ENCODE results near the gene ANO8.
"Not testable (repeated sequence)": the region's sequence is repeated elsewhere in the genome, so short reads cannot be mapped to it uniquely, and the experiment has no call there.

Gene ANO8, protein sequence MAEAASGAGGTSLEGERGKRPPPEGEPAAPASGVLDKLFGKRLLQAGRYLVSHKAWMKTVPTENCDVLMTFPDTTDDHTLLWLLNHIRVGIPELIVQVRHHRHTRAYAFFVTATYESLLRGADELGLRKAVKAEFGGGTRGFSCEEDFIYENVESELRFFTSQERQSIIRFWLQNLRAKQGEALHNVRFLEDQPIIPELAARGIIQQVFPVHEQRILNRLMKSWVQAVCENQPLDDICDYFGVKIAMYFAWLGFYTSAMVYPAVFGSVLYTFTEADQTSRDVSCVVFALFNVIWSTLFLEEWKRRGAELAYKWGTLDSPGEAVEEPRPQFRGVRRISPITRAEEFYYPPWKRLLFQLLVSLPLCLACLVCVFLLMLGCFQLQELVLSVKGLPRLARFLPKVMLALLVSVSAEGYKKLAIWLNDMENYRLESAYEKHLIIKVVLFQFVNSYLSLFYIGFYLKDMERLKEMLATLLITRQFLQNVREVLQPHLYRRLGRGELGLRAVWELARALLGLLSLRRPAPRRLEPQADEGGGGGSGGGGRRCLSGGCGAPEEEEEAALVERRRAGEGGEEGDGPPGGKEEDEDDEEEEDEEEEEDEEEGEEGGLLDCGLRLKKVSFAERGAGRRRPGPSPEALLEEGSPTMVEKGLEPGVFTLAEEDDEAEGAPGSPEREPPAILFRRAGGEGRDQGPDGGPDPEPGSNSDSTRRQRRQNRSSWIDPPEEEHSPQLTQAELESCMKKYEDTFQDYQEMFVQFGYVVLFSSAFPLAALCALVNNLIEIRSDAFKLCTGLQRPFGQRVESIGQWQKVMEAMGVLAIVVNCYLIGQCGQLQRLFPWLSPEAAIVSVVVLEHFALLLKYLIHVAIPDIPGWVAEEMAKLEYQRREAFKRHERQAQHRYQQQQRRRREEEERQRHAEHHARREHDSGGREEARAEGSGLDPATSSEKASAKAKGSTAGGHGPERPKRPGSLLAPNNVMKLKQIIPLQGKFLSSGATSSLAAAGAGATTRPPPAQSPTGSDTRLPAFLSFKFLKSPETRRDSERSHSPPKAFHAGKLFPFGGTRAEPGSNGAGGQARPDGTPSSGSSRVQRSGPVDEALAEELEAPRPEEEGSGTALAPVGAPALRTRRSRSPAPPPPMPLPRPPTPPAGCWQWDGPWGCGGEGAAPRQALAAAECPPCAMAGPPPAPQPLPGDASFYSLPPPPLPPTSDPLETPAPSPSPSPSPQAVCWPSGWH

DNA sequence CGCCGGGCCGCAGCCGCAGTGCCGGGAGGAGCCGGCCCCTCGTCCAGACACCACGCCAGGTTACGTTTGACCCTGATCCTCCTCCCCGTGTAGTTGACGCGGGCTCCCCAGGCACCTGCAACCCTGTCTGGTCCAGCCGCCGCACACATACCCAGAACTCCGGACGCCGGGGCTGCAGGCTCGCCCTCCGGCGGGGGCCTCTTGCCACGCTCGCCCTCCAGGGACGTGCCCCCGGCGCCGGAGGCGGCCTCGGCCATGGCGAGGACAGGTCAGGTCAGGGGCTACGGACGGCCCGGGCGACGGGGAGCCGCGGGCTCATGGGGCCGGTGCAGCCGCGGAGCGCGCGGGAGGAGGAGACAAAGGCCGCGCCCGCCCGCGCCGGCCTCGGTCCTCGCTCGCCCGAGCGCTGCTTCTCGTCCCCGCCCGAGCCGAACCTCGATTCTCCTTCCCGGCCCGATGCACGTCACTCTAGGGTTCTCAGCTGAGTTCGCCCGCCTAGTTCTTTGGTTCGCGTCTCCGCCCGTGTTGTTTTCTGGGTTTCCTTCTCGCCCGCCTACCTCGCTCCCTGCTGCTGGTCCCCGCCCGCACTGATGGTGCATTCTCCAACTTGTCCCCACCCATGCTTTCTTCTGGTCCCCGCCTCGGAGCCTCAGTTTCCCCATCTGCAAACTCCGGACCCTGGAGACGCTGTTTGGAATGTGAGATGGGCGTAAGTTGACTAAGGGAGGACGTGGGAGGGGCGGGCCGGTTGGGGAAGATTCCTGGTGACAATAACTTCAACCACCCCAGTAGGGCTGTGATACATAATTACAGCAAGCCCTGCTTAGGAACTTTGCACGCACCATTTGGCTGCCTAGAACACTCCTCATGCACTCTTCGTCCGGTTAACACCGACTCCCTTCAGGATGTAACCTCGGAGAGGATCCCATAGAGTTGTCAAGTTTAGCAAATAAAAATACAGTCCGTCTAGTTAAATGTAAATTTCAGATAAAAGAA lies at the start of gene ANO8:
Gene ANO8, minus strand, starts transcription at position 442 of the 996 bp plus-strand sequence. Its CDS starts 185 bp downstream, at position 257.
- peaks cover 2% of the 10 kb centered on the region; the same call in 1 of the 2 replicates for H3K4me1 ChIP-seq (ENCODE audit: insufficient read depth, low read length)
- no peaks in the 10 kb centered on the region; the same call in 1 of the 2 replicates for H3K27me3 ChIP-seq (ENCODE audit: insufficient read depth, low read length)
- H3K9me3 ChIP-seq (ENCODE audit: insufficient read depth, low read depth, low read length) = no peaks in the 10 kb centered on the region
- no peak within 1 kb of the TSS for H3K27ac ChIP-seq (ENCODE audit: low read length)
- H3K36me3 ChIP-seq (ENCODE audit: insufficient read depth, low read depth, low read length) = no peaks in the 10 kb centered on the region
- peak within 1 kb of the TSS; percentile 88; the same call in 1 of the 2 replicates for H3K9ac ChIP-seq (ENCODE audit: low read depth, low read length)
- peak within 1 kb of the TSS; percentile 78 for H3K4me3 ChIP-seq (ENCODE audit: low read length)

DNA sequence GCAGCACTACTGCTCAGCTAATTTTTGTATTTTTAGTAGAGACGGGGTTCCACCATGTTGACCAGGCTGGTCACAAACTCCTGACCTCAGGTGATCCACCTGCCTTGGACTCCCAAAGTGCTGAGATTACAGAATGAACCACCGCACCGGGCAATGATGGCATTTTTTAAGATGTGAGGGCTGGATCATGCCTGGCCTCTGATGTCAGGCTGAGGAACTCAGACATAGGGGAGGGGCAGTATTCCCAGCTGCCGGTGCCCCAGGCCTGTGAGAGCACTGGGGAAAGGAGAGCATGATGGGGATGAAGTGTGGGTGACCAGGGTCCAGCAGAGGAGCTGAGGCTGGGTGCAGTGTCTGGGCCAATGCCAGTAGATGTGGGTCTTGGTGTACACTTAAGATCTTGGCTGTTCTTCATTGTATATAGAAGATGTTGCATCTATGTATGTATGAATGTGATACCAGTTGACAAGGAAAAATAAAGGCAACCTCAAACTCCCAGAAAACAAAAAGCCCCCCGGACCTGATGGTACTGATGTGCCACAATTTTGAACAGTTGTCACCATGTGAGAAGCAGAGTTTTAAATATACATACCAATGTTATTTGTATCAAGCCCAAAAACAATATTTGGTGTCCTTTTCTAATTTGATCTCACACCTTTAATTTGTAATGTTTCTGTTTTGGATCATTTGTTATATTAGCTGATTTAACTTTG lies 45.9 kb upstream of the ANO8 start:
- H3K27me3 ChIP-seq (ENCODE audit: insufficient read depth, low read length) = no peaks in the 10 kb centered on the region
- H3K9me3 ChIP-seq (ENCODE audit: insufficient read depth, low read depth, low read length) = 0 out of 2 replicates have a peak, but pooled peaks cover 4% of the 10 kb centered on the region
- H3K9ac ChIP-seq (ENCODE audit: low read depth, low read length) = no peak overlapping the region
- H3K4me1 ChIP-seq (ENCODE audit: insufficient read depth, low read length) = peaks cover 12% of the 10 kb centered on the region; the same call in 1 of the 2 replicates
- H3K27ac ChIP-seq (ENCODE audit: low read length) = no peak overlapping the region
- H3K36me3 ChIP-seq (ENCODE audit: insufficient read depth, low read depth, low read length) = no peaks in the 10 kb centered on the region
- no peak overlapping the region for H3K4me3 ChIP-seq (ENCODE audit: low read length)

DNA sequence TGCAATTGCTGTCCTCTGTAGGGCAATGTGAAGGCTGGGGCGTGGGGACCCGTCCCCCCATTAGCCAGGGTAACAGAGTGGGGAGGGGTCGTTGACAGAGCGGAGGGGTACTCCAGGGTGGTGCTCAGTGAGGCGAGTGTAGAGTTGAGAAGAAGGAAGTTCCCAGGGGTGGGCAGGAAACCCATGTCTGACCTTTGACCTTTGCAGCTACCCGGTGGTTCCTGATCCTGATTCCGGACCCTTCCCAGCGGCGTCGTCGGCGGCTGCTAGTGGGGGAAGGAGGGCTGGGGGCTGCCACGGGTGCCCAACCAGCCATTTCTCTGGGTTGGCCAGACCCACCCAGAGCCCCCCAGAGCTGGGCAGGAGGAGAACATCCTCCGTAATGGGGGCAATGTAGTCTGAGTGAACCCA lies 44.6 kb upstream of the ANO8 start:
- H3K27me3 ChIP-seq (ENCODE audit: insufficient read depth, low read length) = no peaks in the 10 kb centered on the region
- no peaks in the 10 kb centered on the region for H3K36me3 ChIP-seq (ENCODE audit: insufficient read depth, low read depth, low read length)
- no peak overlapping the region for H3K4me3 ChIP-seq (ENCODE audit: low read length)
- H3K9me3 ChIP-seq (ENCODE audit: insufficient read depth, low read depth, low read length) = 0 out of 2 replicates have a peak, but pooled peaks cover 4% of the 10 kb centered on the region
- no peak overlapping the region for H3K9ac ChIP-seq (ENCODE audit: low read depth, low read length)
- peak overlapping the region; percentile 56 for H3K27ac ChIP-seq (ENCODE audit: low read length)
- peaks cover 12% of the 10 kb centered on the region; the same call in 1 of the 2 replicates for H3K4me1 ChIP-seq (ENCODE audit: insufficient read depth, low read length)

DNA sequence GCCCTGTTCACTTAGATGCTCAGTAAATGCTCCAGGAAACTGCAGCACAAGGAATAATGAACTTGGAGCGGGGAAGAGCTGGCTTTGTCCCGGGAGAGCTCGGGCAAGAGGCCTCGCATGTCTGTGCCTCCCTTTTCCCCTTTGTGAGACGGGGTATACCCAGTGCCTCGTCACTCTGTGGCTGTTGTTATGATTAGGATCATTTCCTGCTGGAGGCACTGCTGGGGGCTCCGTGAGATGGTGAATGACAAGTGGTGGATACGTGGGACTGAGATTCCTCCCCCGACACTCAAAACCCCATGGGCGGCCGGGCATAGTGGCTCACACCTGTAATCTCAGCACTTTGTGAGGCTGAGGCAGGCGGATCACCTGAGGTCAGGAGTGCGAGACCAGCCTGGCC lies 43.6 kb upstream of the ANO8 start:
- H3K4me1 ChIP-seq (ENCODE audit: insufficient read depth, low read length) = peaks cover 12% of the 10 kb centered on the region; the same call in 1 of the 2 replicates
- H3K9ac ChIP-seq (ENCODE audit: low read depth, low read length) = no peak overlapping the region
- 0 out of 2 replicates have a peak, but pooled peaks cover 4% of the 10 kb centered on the region for H3K9me3 ChIP-seq (ENCODE audit: insufficient read depth, low read depth, low read length)
- no peak overlapping the region for H3K4me3 ChIP-seq (ENCODE audit: low read length)
- H3K36me3 ChIP-seq (ENCODE audit: insufficient read depth, low read depth, low read length) = no peaks in the 10 kb centered on the region
- H3K27me3 ChIP-seq (ENCODE audit: insufficient read depth, low read length) = no peaks in the 10 kb centered on the region
- H3K27ac ChIP-seq (ENCODE audit: low read length) = no peak overlapping the region

DNA sequence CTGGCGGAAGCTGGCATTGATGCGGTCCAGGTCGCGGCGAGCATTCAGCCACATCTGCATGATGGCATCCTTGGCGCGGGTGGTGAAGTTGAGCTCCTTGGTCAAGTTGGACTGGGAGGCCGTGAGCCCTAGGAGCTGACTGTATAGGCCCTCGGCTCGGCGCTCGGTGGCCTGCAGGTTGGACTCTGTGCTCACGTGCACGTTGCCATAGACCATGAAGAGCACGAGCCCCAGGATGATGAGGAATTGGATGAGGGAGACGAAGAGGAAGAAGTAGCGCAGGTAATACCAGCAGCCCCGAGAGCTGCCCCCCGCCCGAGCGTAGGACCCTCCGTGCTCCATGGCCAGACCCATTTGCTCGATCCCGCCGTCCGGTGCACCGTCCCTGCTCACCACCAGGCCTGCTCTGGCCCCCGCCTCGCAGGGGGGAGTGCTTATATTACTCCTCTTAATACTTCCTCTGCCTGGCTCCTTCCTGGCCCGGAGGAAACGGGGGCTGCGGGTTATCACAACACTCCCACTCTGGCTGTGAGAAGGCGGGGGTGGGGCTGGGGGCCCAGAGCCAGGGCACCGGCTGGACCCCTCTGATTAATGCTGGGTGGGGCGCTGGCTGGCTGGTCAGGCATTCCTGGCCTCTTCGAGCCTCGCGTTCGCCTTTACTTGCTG lies 42.4 kb upstream of the ANO8 start, which contains the start of gene PLVAP:
Gene PLVAP, minus strand, starts transcription at position 408 of the 666 bp plus-strand sequence. Its CDS starts 54 bp downstream, at position 354.
- peaks cover 9% of the 10 kb centered on the region; the same call in 1 of the 2 replicates for H3K4me1 ChIP-seq (ENCODE audit: insufficient read depth, low read length)

DNA sequence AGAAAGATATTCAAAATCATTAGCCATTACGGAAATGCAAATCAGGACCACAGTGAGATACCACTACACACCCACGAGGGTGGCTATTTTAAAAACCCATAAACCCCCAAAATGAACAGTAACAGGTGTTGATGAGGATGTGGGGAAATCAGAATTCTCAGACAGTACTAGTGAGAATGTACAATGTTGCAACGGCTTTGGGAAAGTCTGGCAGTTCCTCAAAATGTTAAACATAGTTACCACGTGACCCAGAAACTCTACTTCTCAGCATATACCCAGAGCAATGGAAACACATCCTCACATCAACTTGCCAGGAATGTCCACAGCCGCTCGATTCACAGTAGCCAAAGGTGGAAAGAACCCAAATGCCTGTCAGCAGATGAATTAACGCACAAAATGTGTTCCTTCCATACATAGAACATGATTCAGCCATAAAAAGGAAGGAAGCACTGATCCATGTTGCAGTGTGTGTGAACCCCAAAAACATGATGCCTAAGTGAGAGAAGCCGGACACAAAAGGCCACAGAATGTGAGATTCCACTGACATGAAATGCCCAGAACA lies 35.5 kb upstream of the ANO8 start:
- Histone ChIP-seq H3K36me3 (ENCODE audit: insufficient read depth, low read depth, low read length) (no peaks in the 10 kb centered on the region), H3K27me3 (ENCODE audit: insufficient read depth, low read length) (no peaks in the 10 kb centered on the region), H3K4me1 (ENCODE audit: insufficient read depth, low read length) (no peaks in the 10 kb centered on the region), H3K9me3 (ENCODE audit: insufficient read depth, low read depth, low read length) (no peaks in the 10 kb centered on the region), H3K27ac (ENCODE audit: low read length) (no peak overlapping the region), H3K9ac (ENCODE audit: low read depth, low read length) (no peak overlapping the region), H3K4me3 (ENCODE audit: low read length) (no peak overlapping the region)

More for the DNA sequence above, 42.4 kb upstream of the ANO8 start, which contains the start of gene PLVAP:
- Histone ChIP-seq H3K27ac (ENCODE audit: low read length) (no peak within 1 kb of the TSS), H3K9me3 (ENCODE audit: insufficient read depth, low read depth, low read length) (0 out of 2 replicates have a peak, but pooled peaks cover 4% of the 10 kb centered on the region), H3K4me3 (ENCODE audit: low read length) (no peak within 1 kb of the TSS), H3K36me3 (ENCODE audit: insufficient read depth, low read depth, low read length) (no peaks in the 10 kb centered on the region), H3K9ac (ENCODE audit: low read depth, low read length) (no peak within 1 kb of the TSS), H3K27me3 (ENCODE audit: insufficient read depth, low read length) (no peaks in the 10 kb centered on the region)

DNA sequence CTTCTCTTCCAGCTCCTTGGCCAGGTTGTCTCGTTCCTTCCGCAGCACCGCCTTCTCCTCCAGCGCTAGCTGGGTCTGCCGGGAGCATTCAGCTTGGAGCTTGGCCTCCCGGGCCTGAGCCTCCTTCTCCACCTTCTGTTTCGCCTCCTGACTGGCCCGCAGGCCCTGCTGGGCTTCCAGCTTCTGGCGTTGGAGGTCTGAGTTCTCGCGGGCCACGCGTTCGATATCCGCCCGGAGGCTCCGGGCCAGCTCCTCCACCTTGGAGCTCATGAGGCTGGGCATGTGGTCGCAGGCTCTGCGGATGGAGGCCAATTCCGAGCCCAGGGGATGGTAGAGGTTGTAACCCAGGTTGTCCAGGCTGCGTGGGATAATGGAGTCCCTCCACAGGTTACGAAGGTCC lies 30.7 kb upstream of the ANO8 start:
- no peaks in the 10 kb centered on the region for H3K9me3 ChIP-seq (ENCODE audit: insufficient read depth, low read depth, low read length)
- H3K4me1 ChIP-seq (ENCODE audit: insufficient read depth, low read length) = no peaks in the 10 kb centered on the region
- no peak overlapping the region for H3K27ac ChIP-seq (ENCODE audit: low read length)
- H3K9ac ChIP-seq (ENCODE audit: low read depth, low read length) = no peak overlapping the region
- no peaks in the 10 kb centered on the region for H3K36me3 ChIP-seq (ENCODE audit: insufficient read depth, low read depth, low read length)
- H3K27me3 ChIP-seq (ENCODE audit: insufficient read depth, low read length) = no peaks in the 10 kb centered on the region
- no peak overlapping the region for H3K4me3 ChIP-seq (ENCODE audit: low read length)

DNA sequence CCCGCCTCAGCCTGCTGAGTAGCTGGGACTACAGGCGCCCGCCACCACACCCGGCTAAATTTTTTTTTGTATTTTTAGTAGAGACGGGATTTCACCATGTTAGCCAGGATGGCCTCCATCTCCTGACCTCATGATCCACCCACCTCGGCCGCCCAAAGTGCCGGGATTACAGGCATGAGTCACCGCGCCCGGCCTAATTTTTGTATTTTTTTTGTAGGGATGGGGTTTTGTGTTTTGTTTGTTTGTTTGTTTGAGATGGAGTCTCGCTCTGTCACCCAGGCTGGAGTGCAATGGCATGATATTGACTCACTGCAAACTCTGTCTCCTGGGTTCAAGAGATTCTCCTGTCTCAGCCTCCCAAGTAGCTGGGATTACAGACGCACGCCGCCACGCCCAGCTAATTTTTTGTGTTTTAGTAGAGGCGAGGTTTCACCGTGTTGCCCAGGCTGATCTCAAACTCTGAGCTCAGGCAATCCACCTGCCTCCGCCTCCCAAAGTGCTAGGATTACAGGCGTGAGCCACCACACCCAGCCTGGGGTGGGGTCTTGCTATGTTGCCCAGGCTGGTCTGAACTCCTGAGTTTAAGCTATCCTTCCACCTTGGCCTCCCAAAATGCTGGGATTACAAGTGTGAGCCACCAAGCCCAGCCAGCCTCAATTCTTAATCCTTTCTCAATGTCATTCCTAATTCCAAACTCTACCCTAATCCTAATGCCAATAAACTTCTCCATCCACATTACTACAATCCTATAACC lies 29.4 kb upstream of the ANO8 start:
- not testable (repeated sequence) for H3K4me1 ChIP-seq (ENCODE audit: insufficient read depth, low read length); H3K36me3 ChIP-seq (ENCODE audit: insufficient read depth, low read depth, low read length); H3K27me3 ChIP-seq (ENCODE audit: insufficient read depth, low read length); H3K27ac ChIP-seq (ENCODE audit: low read length); H3K9ac ChIP-seq (ENCODE audit: low read depth, low read length); H3K9me3 ChIP-seq (ENCODE audit: insufficient read depth, low read depth, low read length); H3K4me3 ChIP-seq (ENCODE audit: low read length)

All from iPS-20b (cell line).